ENCODE results near the gene ABR.

DNA sequence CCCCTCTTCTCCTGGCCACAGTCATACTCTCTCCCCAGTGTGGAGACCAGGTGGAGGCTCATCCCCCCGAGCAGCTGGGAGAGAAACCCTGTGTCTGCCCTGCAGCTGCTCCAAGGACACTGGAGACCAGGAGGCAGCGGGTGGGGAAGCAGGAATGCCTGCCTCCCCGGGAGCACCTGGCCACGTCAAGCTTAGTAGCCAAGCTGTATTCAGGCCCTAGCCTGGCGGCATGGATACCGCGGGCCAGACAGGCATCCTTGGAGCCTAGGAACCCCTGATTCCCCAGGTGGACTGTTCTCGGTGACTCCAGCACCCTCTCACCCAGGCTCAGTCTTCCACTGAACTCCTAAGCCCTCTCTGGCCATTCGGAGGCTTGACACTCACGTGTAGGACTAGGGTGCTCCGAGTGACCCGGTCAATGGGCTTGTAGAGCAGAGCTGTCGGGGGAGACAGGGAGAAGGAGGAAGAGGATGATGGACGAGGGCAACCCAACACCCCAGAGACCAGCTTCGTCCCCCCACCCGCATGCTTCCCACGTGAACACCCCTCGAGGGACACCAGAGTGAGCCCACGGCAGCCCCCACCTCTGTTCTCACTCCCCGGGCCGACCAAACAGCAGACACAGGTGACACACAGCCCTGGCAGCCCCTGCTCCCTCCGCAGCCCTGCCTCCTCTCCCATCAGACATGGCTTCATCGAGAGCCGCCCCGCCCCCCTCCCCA, 106.4 kb downstream of the ABR start:
- TF ChIP-seq CTCF (IDR thresholded peaks at IDR 0.05) (no peak), POLR2A (IDR thresholded peaks at IDR 0.05) (no peak)
